ENCODE data around the gene MOCS1. TPM values are rescaled to one million over a fixed set of nuclear protein-coding genes. Genes with fewer than 3 reads are reported as not detected.
A peak's percentile ranks its signal among the peaks of the same experiment; 100 is the strongest.

The MOCS1 gene
- total RNA-seq, 2 donors from 2014 or later: 18.3 to 27.3 TPM

DNA sequence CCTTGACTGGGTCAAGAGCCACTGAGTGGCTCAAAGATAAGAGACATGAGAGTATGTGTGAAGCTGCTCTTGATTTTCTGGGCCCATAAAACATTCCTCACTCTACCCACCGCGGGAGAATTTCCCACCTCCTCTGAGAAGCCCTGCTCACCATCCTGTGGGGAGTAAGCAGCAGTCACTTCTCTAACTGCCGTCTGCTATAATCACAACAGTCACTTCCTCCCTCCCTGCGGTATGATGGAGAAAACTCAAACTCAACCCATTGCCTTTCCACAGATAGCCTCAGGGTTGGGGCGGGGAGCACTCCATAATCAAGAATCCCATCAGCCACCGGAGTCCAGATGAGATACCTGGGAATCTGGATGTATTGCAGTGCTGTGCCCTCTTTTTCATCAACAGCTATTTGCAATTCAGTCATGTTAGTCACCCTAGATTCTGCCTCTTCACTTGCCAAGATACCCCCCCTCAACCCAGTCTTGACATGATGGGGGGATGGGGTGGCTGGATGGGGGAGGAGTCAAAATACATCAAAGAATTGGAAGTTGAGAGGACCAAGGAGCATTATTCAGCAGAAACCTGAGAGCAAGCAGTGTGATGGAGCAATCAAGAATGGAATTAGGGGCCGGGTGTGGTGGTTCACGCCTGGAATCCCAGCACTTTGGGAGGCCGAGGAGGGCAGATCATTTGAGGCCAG, 5.1 kb downstream of the MOCS1 start:
- intact Hi-C loops (cut with DNase I): no loop called here
- no peak for DNase-seq (ENCODE audit: low spot score)

DNA sequence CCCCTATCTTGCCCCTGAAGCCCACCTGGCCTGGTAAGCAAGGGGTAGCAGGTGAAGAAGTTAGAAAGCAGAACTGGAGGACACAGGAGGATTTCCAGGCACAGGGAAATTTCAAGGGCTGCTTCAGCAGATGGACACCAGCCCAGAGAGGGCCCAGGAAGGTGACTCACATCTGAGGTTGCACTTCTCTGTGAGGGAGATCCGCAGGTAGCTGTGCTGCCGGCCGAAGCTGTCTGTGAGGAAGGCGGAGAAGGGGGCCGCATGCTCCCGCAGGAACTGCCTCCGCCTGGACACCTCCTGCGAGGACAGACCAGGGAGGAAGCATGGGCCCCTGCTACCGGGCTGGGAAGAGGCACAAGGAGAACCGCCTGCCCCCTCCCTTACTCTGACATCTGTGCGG, 7.1 kb downstream of the MOCS1 start:
- no peak for DNase-seq (ENCODE audit: low spot score)
- intact Hi-C loops (cut with DNase I): no loop called here

- intact Hi-C loops (cut with DNase I): no loop called here
- no peak for DNase-seq (ENCODE audit: low spot score)
Observed at GRCh38 chr6:39926668-39927067, 7.6 kb downstream of the MOCS1 start.

DNA sequence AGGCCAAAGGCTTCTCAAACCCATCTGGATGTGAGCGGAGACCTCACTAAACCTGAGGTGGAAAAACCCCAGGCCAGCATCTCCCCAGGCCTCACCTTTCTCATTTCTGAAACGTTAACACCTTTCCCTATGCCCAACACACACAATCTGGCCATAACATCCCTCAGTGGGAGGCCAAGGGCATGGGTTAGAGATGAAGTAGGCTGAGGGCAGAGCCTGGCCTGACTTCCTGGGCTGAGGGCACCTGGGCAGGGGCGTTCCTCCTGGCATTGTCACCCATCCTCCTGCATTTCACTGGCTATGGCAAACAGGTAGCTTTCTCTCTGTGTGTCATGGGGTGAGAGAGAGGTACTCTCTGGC, 8.4 kb downstream of the MOCS1 start:
- intact Hi-C loops (cut with DNase I): no loop called here
- DNase-seq (ENCODE audit: low spot score): no peak

GRCh38 chr6:39925191-39925930, 8.9 kb downstream of the MOCS1 start:
- DNase-seq (ENCODE audit: low spot score): no peak

DNA sequence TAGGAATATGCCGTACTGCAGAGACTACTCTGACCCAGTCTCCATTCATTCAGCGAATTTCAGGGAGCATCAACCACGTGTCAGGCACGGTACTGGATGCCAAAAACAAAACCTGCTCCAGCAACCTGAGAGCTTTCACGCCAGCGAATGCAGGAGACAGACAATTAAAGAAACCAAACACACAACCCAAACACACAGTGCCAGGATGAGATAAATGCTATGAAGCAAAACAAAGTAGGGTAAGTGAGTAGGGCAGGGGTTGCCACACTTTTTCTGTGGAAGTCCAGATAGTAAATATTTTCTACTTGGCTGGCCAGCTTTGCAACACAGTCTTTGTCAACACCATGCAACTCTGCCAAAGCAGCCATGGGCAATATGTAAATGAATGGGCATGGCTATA, 10.0 kb downstream of the MOCS1 start:
- no peak for DNase-seq (ENCODE audit: low spot score)
- intact Hi-C loops (cut with DNase I): no loop called here

More at GRCh38 chr6:39925191-39925930, 8.9 kb downstream of the MOCS1 start:
- intact Hi-C loops (cut with DNase I): no loop called here

DNA sequence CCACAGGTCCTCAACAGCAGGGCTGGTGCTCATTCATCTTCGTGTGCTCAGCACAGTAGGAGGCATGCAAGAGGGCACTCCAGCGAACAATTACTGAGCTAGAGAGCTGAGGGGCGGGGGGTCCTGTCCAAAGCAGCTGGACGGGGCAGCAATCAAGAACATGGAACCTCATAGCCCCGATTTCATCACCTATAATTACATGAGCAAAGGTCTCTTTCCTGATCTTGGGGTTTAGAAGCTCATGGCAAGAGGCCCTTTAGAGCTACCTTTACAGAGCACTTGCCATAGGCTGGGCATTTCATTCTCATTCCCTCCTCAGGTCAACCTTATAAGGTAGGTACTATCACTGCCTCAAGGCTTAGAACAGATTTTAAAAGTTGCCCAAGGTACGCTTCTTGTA, 10.4 kb downstream of the MOCS1 start:
- intact Hi-C loops (cut with DNase I): no loop called here
- no peak for DNase-seq (ENCODE audit: low spot score)

- no peak for DNase-seq (ENCODE audit: low spot score)
- intact Hi-C loops (cut with DNase I): no loop called here
Observed at GRCh38 chr6:39923394-39923793, 10.9 kb downstream of the MOCS1 start.

- intact Hi-C loops (cut with DNase I): no loop called here
- no peak for DNase-seq (ENCODE audit: low spot score)
Observed at GRCh38 chr6:39922821-39923220, 11.4 kb downstream of the MOCS1 start.

GRCh38 chr6:39920157-39920556, 14.1 kb downstream of the MOCS1 start:
- no peak for DNase-seq (ENCODE audit: low spot score)
- intact Hi-C loops (cut with DNase I): no loop called here

GRCh38 chr6:39918831-39919230, 15.4 kb downstream of the MOCS1 start:
- intact Hi-C loops (cut with DNase I): no loop called here
- DNase-seq (ENCODE audit: low spot score): no peak

GRCh38 chr6:39917981-39918380, 16.3 kb downstream of the MOCS1 start:
- DNase-seq (ENCODE audit: low spot score): no peak
- intact Hi-C loops (cut with DNase I): no loop called here

GRCh38 chr6:39917329-39917728, 16.9 kb downstream of the MOCS1 start:
- intact Hi-C loops (cut with DNase I): no loop called here
- DNase-seq (ENCODE audit: low spot score): no peak

- no peak for DNase-seq (ENCODE audit: low spot score)
- intact Hi-C loops (cut with DNase I): no loop called here
Observed at GRCh38 chr6:39915866-39916265, 18.4 kb downstream of the MOCS1 start.

GRCh38 chr6:39914239-39914638, 20.0 kb downstream of the MOCS1 start:
- peak; percentile 35 for DNase-seq (ENCODE audit: low spot score)
- intact Hi-C loops (cut with DNase I): no loop called here

DNA sequence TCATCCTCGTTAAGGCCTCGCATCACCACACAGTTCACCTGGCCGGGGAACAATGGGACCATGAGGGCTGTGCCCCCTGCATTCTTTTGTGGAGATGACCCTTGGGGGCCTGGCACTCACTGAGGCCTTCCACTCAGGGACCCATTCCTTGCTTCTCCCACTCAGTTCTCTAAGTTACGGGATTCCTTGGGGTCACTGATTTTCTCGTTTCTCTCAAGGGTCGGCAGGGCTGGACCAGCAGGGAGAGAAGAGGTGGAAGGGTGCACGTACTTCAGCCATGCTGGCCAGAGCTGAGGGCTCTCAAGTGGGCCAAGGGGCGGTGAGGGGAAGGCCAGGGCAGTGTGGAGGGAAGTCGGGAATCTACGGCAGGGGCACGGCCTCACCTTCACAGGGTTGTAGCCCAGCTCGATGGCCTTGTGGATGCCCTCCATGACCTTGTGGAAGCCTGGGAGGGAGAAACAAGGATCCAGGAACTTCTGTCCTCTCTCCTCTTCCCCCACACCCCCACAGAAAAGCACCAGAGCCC, 20.8 kb downstream of the MOCS1 start:
- peak; percentile 65 for DNase-seq (ENCODE audit: low spot score)
- intact Hi-C loops (cut with DNase I): no loop called here

- intact Hi-C loops (cut with DNase I): no loop called here
- DNase-seq (ENCODE audit: low spot score): no peak
Observed at GRCh38 chr6:39912446-39912845, 21.8 kb downstream of the MOCS1 start.

GRCh38 chr6:39911513-39912125, 22.6 kb downstream of the MOCS1 start:
- DNase-seq (ENCODE audit: low spot score): peak; percentile 72
- intact Hi-C loops (cut with DNase I): no loop called here

GRCh38 chr6:39910744-39911143, 23.5 kb downstream of the MOCS1 start:
- peak; percentile 44 for DNase-seq (ENCODE audit: low spot score)
- intact Hi-C loops (cut with DNase I): no loop called here

- DNase-seq (ENCODE audit: low spot score): no peak
- intact Hi-C loops (cut with DNase I): no loop called here
Observed at GRCh38 chr6:39910164-39910563, 24.1 kb downstream of the MOCS1 start.
